Activated T-helper 9 cell treated with anti-CD3 and anti-CD28 coated beads, Interleukin-2, amount 50 U/mL, for 16 hours (primary cell): ENCODE measurements around the gene PNLIPRP1.

Source experiments
- DNase-seq: peaks from one replicate; pipeline ENCODE4 v3.0.0-alpha.2; 2020; ENCODE audit warnings: low read depth

Gene PNLIPRP1

DNA sequence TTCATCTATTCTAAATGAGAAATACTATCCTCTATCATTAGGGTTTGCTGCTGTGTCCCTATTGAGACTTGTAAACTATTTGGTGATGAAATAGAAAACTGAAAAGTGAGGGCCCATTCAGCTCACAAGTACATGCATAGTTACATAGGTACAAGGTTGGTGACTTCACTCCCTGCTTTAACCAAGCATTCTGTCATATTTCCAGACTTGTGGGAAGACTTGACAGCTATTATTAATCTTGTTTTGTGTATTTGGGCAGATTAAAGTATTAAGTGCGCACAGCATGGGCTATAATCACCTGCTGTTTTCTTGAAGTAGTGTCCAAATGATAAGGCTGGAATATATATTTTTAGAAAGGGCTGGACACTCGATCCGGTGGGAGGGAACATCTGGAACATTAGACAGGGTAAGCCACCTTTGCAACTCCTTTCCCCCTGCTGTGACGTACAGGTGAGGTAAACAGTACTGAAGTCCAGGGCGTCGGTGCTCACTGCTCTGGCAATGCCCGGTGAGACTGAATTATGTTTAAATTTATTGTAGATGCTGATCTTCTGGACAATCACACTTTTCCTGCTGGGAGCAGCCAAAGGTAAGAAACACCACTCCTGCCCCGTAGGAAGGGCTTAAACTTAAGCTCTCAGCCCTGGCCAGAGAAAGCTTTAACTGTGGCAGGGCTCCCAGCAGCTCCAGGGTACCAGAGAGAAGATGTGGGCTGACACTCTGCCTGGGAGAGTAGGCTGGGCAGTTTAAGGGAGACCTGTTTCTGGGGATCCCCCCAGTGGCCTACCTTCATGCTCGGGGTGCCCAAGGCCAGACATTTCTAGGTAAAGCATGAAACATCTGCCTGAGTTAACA, at the start of gene PNLIPRP1:
PNLIPRP1 (plus strand) TSS at position 370 of the 855 bp plus-strand sequence; CDS start at position 541, 171 bp downstream.
- no peak for DNase-seq

DNA sequence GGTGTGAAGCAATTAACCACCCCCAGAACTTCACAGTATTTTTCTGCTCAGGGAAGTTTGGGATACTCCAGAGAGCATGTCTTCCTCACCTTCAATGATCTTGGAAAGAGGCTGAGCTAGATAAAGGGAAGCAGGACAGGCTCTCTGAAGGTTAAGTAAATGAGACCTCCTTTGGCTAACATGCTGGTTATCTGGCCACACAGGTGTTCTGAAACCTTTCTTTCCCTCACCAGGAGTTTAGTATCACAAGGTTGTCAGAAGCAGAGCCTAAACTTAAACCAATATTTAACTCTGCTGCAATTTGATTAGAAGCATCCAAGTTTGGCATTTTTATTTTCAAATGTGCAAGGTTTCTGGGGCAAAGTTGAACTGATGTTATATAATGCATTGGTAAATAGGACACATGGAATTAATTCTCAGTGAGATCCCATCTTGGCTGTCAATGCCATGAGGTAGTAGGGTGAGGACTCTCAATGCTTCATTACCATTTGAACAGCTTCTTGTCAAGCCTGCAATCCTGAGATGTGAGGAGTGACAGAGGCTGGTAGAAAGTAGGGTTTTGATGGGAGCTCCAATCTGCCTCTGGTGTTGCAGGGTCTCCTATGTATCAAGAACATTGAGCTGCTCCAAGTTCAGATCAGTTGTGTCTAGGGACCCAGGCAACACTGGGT, 48.6 kb upstream of the PNLIPRP1 start:
- DNase-seq: no peak

DNA sequence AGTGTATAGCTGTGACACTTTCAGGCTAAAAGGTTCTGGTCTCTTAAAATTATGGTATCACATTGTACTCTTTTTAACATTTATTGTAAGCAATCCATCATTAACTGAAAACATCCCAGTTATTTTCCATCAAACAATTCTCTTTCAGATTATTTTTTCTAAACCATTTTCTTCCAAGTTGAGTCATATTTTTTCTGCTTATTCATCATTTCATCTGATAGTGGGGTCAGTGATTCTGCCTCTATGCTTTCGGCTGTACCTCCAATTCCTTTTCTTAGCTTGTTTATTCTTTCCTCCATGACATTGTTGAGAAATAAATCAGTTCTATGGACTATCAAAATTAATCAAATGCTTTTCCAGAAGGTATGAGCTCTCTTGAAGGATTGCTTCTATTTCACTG, 45.6 kb upstream of the PNLIPRP1 start:
- DNase-seq: no peak

DNA sequence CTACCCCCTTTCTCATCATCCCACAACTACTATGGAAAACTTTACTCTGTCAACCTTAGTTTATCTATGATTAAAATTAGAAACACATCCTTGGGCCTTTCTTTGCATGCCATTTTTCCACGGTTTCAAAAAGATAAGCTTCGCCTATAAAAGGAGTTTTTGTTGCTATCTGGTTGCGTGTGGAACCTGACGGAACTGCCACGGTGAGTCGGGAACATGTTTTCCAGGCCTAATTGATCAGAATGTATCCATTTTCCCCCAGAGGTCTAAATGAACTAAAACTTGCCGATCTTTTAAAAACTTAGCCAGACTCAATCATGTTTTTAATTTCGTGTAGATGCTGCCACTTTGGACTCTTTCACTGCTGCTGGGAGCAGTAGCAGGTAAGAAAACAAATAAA, 45.0 kb upstream of the PNLIPRP1 start, which contains the start of gene PNLIP:
PNLIP (plus strand) TSS at position 176 of the 400 bp plus-strand sequence; CDS start at position 338, 162 bp downstream.
- no peak for DNase-seq

DNA sequence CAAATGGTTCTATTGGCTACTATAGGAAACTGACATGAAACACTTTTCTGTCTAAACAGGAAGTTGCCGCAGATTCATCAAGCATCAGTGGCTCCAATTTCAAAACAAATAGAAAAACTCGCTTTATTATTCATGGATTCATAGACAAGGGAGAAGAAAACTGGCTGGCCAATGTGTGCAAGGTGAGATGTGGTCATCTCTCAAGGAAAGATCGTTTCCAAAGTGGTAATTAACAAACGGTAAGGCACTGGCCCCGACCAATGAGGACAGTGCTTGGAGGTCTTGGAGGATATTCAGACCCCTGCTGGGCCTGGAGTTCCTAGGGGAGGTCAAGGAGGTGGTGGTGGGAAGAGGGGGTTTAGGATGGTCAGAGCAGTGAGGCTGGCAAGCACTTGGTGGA, 42.5 kb upstream of the PNLIPRP1 start:
- no peak for DNase-seq

DNA sequence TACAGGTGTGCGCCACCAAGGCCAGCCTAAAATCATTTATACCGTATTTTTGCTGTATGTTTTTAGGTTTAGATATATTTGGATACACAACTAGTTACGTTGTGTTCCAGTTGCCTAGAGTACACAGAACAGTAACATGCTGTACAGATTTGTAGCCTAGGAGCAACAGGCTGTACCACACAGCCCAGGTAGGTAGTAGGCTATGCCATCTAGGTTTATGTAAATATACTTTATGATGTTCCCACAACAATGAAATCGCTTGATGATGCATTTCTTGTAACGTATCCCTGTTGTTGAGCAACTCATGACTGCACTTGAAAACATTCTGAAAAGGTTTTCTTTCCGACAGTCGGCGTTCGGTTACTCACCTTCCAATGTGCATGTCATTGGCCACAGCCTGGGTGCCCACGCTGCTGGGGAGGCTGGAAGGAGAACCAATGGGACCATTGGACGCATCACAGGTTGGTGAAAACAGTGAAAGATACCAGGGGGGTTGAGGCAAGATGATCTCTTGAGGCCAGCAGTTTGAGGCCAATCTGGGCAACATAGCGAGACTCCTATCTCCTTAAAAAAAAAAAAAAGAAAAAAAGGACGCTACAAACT, 37.3 kb upstream of the PNLIPRP1 start:
- no peak for DNase-seq

DNA sequence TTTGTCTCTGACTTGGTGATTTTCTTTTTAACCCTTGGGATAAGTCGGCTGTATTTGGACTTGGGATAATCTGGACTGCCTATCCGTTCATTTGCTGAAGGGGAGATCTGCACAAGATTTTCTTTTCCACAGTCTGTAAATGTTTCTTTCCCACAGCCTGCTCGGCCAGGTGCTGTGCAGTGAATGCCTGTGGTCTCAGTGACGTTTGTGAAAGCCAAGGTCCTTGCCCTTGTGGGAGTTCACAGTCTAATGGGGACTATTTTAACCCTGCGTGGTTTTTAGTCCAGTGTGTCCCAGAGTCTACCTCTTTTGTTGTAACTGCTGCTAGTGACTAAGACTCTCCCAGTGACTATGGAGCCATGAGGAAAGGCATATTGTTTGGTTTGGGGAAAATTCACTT, 36.1 kb upstream of the PNLIPRP1 start:
- no peak for DNase-seq

DNA sequence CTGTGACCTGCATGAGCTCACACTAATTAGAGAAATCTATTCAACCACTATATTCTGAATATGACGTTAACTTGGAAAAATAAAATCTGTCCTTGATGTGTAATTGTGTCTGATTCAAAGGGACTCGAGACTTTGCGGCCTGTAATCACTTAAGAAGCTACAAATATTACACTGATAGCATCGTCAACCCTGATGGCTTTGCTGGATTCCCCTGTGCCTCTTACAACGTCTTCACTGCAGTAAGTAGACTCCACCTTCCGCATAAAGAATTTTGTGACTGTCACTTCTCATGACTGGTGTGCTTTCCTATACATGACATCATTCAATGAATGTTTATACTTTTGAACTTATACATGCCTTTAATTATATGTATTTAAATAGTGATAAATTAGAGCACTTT, 34.9 kb upstream of the PNLIPRP1 start:
- no peak for DNase-seq

DNA sequence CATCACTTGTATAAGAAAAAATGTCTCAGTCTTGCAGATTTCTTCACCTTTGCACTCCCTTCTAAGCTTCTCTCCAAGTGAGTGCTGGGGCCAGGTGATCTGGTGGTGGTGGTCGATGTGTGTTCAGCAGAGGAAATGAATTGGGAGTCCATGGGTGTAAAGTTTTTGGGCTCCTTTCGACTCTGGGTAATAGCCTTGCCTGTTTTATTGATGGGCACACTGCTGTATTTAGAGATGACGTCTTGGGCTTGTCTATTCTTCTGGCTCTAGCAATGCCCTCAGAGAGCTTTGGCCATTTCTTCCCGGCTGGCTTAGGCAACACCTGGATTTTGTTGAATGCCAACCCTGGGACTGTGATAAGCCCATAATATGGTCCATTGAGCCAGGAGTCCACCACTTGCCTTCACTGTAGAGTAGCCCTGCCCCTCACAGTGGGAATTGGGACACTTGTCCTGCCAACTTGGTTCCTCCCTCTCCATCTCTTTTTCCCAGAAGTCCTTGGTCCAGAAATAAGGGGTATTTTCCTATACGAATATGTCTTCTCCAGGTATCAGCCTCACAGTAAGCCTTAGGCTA, 33.4 kb upstream of the PNLIPRP1 start:
- DNase-seq: no peak

DNA sequence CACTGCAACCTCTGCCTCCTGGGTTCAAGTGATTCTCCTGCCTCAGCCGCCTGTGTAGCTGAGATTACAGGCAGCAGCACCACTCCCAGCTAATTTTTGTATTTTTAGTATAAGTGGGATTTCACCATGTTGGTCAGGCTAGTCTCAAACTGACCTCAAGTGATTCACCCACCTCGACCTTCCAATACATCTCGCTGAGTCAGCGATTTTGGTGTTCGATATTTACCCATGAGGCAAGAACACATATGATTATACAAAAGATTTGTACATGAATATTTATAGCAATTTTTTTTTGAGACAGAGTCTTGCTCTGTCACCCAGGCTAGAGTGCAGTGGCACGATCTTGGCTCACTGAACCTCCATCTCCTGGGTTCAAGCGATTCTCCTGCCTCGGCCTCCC, 25.2 kb upstream of the PNLIPRP1 start:
- no peak for DNase-seq

DNA sequence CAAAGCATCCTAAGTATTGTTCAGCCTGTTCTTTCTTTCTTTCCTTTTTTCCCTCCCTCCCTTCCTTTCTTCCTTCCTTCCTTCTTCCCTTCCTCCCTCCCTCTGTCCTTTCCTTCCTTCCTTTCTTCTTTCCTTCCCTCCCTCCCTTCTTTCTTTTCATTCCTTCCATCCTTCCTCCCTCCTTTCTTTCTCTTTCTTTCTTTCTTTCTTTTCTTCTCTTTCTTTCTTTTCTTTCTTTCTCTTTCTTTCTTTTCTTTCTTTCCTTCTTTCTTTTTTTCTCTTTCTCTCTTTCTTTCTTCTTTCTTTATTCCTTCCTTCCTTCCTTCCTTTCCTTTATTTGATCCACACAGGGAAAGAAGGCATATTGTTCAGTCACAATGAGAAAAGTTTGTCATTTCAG, 23.8 kb upstream of the PNLIPRP1 start:
- no peak for DNase-seq

DNA sequence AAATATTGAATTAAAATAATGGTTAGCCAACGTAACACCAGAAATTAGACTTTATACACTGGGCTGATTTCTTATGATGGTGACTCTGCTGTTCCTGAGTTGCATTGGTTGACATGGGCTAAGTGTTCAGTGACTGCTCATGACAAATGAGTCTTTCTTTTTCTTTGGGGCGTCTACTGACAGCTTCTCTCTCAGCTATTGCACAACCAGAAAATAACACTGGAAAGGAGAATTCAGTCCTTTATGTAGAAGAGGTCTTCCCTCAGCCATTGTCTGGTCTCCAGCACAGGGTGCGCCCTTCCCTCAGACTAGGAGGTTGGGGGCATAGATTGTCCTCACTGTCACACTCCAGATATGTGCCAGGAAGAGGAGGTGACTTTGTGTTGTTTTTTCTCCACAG, 23.4 kb upstream of the PNLIPRP1 start:
- DNase-seq: no peak

DNA sequence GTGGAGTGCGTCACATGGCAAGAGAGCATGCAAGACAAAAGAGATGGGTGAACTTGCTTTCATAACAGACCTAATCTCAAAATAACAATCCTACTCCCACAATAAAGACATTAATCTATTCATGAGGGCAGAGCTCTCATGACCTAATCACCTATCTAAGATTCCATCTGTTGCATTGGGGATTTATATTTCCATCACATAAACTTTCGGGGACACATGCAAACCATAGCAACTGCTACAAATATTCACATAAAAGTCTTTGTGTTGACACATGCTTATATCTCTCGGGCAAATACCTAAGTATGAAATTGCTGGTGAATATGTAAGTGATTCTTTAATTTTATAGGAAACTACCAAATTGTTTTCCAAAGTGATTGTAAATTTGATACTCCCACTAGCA, 16.0 kb upstream of the PNLIPRP1 start:
- DNase-seq: no peak

DNA sequence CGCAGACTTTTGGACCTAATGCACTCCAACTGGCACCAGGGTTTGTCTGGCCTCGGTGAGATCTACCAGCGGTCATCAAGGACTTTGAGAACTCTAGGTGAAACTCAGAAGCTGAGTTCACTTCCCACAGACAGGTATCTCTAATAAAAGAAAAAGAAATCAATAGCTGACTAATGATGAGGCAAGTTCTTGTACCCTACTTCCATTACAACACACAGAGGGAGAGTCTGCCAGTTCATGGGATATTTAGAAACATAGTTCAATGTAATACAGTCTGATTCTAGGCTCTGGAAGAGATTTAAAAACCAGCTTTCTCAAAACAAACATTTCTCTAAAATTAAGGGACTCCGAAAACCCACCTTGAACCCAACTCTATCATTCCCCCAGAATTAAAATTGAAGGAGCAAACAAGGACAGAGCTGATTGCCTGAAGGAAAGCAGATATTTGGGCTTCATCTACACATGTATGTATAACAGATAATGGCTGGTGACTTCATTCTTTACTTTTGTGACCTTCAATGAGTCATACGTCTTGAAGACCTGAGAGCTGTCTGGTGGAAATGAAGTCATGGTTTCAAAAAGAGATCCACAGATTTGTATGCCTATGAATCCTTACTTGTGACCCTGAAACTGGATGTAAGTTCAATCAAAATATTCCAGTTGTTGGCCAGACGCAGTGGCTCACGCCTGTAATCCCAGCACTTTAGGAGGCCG, 2.7 kb upstream of the PNLIPRP1 start:
- no peak for DNase-seq

DNA sequence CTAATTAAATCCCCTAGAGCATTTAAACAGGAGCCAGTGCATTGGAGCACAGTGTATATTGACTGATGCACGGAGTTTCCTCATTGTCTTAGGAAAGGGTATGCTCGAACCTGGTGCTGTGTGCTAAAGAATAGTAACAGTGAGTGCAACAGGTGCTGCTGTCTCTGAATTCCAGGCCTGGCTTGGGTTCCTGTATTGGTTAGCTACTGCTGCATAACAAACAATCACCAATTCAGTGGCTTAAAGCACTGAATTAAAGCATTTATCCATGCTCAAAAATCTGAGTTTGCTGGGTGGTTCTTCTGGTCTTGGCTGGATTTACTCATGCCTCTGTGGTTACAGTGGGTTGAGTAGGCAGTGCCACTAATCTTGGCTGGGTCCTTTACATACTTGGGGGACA, 1.8 kb upstream of the PNLIPRP1 start:
- no peak for DNase-seq

DNA sequence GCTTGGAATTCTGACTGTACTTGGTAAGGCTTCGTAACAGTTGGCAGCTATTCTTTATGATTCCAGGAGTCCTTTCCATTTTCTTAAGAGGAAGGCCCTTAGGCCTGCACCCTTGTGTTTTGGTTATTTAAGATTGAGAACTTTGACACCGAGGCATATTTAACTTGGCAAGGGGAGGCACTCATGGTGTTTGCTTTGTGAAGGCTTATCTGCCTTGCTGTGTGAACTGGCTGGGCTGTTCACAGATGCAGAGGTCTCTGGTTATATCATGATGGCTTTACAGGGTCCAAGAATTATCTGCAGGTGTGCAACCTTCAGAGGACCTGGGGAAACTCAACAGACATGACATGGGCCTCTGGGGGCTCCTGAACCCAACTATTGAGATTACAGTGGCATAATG, 833 bp upstream of the PNLIPRP1 start:
- DNase-seq: no peak

DNA sequence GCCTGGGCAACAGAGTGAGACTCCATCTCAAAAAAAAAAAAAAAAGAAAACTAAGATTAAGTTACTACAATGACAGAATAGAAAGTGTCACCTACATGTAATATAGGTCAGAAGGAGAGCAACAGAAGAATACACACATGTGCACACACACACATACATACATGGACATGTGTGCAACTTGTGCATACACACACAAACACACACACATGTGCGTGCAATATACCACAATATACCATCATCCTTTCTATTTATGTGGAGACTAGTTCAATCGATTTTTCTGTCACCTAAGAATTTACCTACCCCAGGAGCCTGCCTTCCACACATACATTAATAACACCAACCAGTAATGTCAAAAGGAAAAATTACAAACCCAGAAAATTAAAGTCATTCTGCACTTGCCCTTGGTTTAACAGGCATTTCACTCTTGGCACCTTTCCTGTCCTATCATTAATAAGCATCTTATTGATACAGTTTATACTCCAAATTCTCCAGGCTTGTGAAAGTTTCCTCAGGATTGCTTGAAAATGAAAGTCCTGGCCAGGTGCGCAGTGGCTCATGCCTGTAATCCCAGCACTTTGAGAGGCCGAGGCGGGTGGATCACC, 2.5 kb downstream of the PNLIPRP1 start:
- no peak for DNase-seq

DNA sequence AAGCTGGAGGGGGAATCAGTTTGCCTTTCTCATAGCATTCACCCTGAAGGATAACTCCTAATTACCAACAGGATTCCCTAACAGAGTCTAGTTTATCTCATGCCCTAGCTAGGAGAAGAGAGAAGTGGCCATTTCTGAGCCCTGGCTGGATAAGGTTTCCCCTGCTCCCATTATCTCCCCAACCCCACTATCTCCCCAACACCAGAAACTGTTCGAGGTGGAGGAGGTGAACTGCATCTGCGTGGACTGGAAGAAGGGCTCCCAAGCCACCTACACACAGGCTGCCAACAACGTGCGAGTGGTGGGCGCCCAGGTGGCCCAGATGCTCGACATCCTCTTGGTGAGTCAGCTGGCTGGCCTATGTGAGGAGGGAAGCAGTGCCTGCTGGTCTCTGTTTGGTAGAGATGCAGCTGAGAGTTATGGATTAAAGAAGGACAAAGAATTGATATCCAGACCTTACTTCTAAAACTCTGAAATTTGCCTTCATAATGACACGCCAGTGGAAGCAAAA, 3.8 kb downstream of the PNLIPRP1 start:
- no peak for DNase-seq

DNA sequence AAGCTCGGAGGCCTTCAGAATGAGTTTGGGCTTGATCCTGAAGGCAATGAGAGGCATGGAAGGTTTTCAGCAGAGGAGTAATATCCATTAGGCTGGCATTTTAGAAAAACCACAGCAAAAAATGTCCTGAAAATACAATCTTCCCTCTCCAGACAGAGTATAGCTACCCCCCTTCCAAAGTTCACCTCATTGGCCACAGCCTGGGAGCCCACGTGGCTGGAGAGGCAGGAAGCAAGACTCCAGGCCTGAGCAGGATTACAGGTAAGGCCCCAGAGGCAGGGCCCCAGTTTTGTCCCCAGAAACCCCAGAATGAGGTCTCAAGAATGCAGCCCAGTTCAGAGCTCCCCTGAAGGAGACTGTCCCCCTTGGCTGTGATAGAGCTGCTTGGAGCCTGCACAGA, 5.3 kb downstream of the PNLIPRP1 start:
- no peak for DNase-seq

DNA sequence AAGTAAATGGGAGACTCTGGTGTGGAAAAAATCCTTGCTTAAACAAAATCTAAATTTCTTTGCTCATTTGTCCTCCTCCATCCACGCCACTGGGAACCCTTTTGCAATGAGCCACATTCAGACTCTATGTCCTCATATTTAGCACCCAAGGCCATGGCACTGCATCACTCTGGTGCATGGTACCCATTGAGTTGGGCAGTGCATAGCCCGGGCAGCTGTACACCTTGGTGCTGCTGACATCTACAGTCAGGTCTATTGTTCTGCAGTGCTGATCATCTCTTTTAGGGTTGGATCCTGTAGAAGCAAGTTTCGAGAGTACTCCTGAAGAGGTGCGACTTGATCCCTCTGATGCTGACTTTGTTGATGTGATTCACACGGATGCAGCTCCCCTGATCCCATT, 6.8 kb downstream of the PNLIPRP1 start:
- no peak for DNase-seq

DNA sequence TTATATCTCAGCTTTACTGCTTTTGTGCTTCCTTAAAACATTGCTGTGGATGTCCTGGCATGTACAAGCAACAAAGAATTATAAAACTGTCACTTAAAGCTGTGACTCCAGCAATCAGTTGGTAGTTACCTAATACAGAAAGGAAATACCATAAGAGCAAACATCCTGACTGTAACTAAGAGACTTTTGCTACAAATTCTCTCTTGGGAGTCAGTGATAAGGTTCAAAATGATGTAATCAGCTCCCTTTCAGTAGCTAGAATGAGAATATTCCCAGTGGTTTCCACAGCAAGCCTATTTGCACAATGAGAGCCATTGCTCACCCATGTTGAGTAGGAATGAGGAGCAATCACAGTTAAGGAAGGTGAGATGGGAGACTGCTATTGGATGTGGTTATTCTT, 7.6 kb downstream of the PNLIPRP1 start:
- DNase-seq: no peak
